H9 (cell line): ENCODE measurements around the gene PARD6G. TPM values are rescaled to one million over a fixed set of nuclear protein-coding genes. Genes with fewer than 3 reads are reported as not detected.

ENCODE experiments used
- DNase-seq: peaks from one replicate; pipeline ENCODE4 v3.0.0-alpha.2; 2017
- H2AFZ ChIP-seq: one replicate; pipeline ENCODE4 v1.6.1; 2013; ENCODE audit warnings: mild to moderate bottlenecking, low read length, control low read depth, moderate library complexity
- H2AK5ac ChIP-seq: 2 replicates; pipeline ENCODE4 v1.6.1; 2013; ENCODE audit warnings: low read length, control low read depth, mixed read lengths; ENCODE audit not compliant: insufficient read length
- H2BK120ac ChIP-seq: one replicate; pipeline ENCODE4 v1.6.1; 2013; ENCODE audit warnings: low read depth, mild to moderate bottlenecking, low read length, control low read depth, inconsistent platforms; ENCODE audit not compliant: poor library complexity, severe bottlenecking
- H2BK12ac ChIP-seq: 2 replicates; pipeline ENCODE4 v1.6.1; 2013; ENCODE audit warnings: low read length, control low read depth, mixed read lengths, low read depth; ENCODE audit not compliant: insufficient read length
- H2BK15ac ChIP-seq: 2 replicates; pipeline ENCODE4 v1.6.1; 2013; ENCODE audit warnings: low read depth, low read length, control low read depth
- H2BK20ac ChIP-seq: one replicate; pipeline ENCODE4 v1.6.1; 2013; ENCODE audit warnings: low read depth, mild to moderate bottlenecking, low read length, control low read depth, inconsistent platforms; ENCODE audit not compliant: poor library complexity, severe bottlenecking
- H2BK5ac ChIP-seq: 2 replicates; pipeline ENCODE4 v1.6.1; 2013; ENCODE audit warnings: low read length, control low read depth, mixed read lengths; ENCODE audit not compliant: insufficient read length
- H3K14ac ChIP-seq: 2 replicates; pipeline ENCODE4 v1.6.1; 2013; ENCODE audit warnings: low read length, control low read depth; ENCODE audit not compliant: insufficient read depth
- H3K18ac ChIP-seq: 2 replicates; pipeline ENCODE4 v1.6.1; 2013; ENCODE audit warnings: low read depth, mild to moderate bottlenecking, mixed read lengths, low read length, control low read depth; ENCODE audit not compliant: insufficient read length
- H3K23ac ChIP-seq: 2 replicates; pipeline ENCODE4 v1.6.1; 2013; ENCODE audit warnings: low read length, control low read depth, mixed read lengths, low read depth; ENCODE audit not compliant: insufficient read length
- H3K23me2 ChIP-seq: 2 replicates; pipeline ENCODE4 v1.6.1; 2013; ENCODE audit warnings: low read depth, mild to moderate bottlenecking, mixed read lengths, low read length, control low read depth; ENCODE audit not compliant: insufficient read length, poor library complexity, severe bottlenecking
- H3K27ac ChIP-seq: 2 replicates; pipeline ENCODE4 v1.5.1; 2013; ENCODE audit warnings: low read length, control low read depth, mixed read lengths, low read depth; ENCODE audit not compliant: insufficient read length
- H3K27me3 ChIP-seq: 2 replicates; pipeline ENCODE4 v1.6.1; 2013; ENCODE audit warnings: low read length, control low read depth, inconsistent platforms; ENCODE audit not compliant: insufficient read depth
- H3K4ac ChIP-seq: 2 replicates; pipeline ENCODE4 v1.6.1; 2013; ENCODE audit warnings: low read depth, mild to moderate bottlenecking, control low read depth, inconsistent platforms, low read length, moderate library complexity
- H3K4me1 ChIP-seq: 2 replicates; pipeline ENCODE4 v1.6.1; 2013; ENCODE audit warnings: low read length, control low read depth, inconsistent platforms; ENCODE audit not compliant: insufficient read depth
- H3K4me2 ChIP-seq: 2 replicates; pipeline ENCODE4 v1.6.1; 2013; ENCODE audit warnings: low read length, control low read depth, mixed read lengths; ENCODE audit not compliant: insufficient read length, insufficient read depth
- H3K56ac ChIP-seq: 2 replicates; pipeline ENCODE4 v1.6.1; 2013; ENCODE audit warnings: low read depth, mild to moderate bottlenecking, mixed read lengths, low read length, control low read depth; ENCODE audit not compliant: insufficient read length
- H3K79me1 ChIP-seq: 2 replicates; pipeline ENCODE4 v1.6.1; 2013; ENCODE audit warnings: low read depth, mild to moderate bottlenecking, moderate library complexity, low read length, control low read depth, inconsistent platforms; ENCODE audit not compliant: insufficient read depth, poor library complexity, severe bottlenecking
- H3K79me2 ChIP-seq: 2 replicates; pipeline ENCODE4 v1.6.1; 2013; ENCODE audit warnings: low read length, control low read depth, inconsistent platforms; ENCODE audit not compliant: insufficient read depth
- H3K9ac ChIP-seq: 2 replicates; pipeline ENCODE4 v1.6.1; 2013; ENCODE audit warnings: low read length, control low read depth, mixed read lengths; ENCODE audit not compliant: insufficient read length; ENCODE audit errors: extremely low read depth
- H3K9me3 ChIP-seq: one replicate; pipeline ENCODE4 v1.6.1; 2013; ENCODE audit warnings: low read depth, low read length, inconsistent platforms; ENCODE audit not compliant: control insufficient read depth
- H3T11ph ChIP-seq: one replicate; pipeline ENCODE4 v1.6.1; 2013; ENCODE audit warnings: mild to moderate bottlenecking, low read length, control low read depth, inconsistent platforms
- H4K20me1 ChIP-seq: one replicate; pipeline ENCODE4 v1.6.1; 2013; ENCODE audit not compliant: control insufficient read depth, insufficient read length, insufficient read depth
- H4K5ac ChIP-seq: 2 replicates; pipeline ENCODE4 v1.6.1; 2013; ENCODE audit warnings: low read depth, mild to moderate bottlenecking, mixed read lengths, low read length, control low read depth; ENCODE audit not compliant: insufficient read length
- H4K8ac ChIP-seq: replicated peaks from 2 replicates; pipeline ENCODE4 v1.6.1; 2013; ENCODE audit warnings: low read length, control low read depth, mixed read lengths, low read depth; ENCODE audit not compliant: insufficient read length
- H4K91ac ChIP-seq: 2 replicates; pipeline ENCODE4 v1.6.1; 2013; ENCODE audit warnings: low read depth, mild to moderate bottlenecking, moderate library complexity, mixed read lengths, low read length, control low read depth; ENCODE audit not compliant: insufficient read length
- H3K27ac Mint-ChIP-seq, 3 experiments: 2 replicates in 2 of 3; 3 replicates in 1 of 3; pipeline ENCODE4 v1.8.0; 2020 to 2021; ENCODE audit warnings: mixed read lengths in 3 of 3, mild to moderate bottlenecking in 1 of 3, moderate library complexity in 1 of 3
- H3K27me3 Mint-ChIP-seq: 2 replicates; pipeline ENCODE4 v1.8.0; 2021; ENCODE audit warnings: low read depth, mild to moderate bottlenecking, moderate library complexity, mixed read lengths
- H3K36me3 Mint-ChIP-seq, 3 experiments: 2 replicates in 2 of 3; 3 replicates in 1 of 3; pipeline ENCODE4 v1.8.0; 2020 to 2021; ENCODE audit warnings: low read depth in 3 of 3, mixed read lengths in 3 of 3; ENCODE audit not compliant: insufficient read depth in 1 of 3
- H3K4me1 Mint-ChIP-seq, 2 experiments: 2 replicates each; pipeline ENCODE4 v1.8.0; 2020; ENCODE audit warnings: mixed read lengths in 2 of 2
- H3K4me3 Mint-ChIP-seq, 2 experiments: 2 replicates in 1 of 2; 3 replicates in 1 of 2; pipeline ENCODE4 v1.8.0; 2020 to 2021; ENCODE audit warnings: mild to moderate bottlenecking in 2 of 2, mixed read lengths in 2 of 2, moderate library complexity in 1 of 2
- H3K9me3 Mint-ChIP-seq, 2 experiments: 2 replicates in 1 of 2; 3 replicates in 1 of 2; pipeline ENCODE4 v1.8.0; 2020; ENCODE audit warnings: mild to moderate bottlenecking in 2 of 2, mixed read lengths in 2 of 2, moderate library complexity in 1 of 2
- WGBS: extraction: QIAGEN DNeasy Blood & Tissue Kit; methylation state at CpG from one replicate; pipeline ENCODE4 v1.1.7; 2013; ENCODE audit warnings: missing lambda C conversion rate, low lambda C conversion rate, mixed read lengths; ENCODE audit not compliant: insufficient read length; ENCODE audit errors: extremely low coverage; 5-methylcytosine and 5-hydroxymethylcytosine counted together
- total RNA-seq: library from RNA; stranded (reverse); gene quantifications from 2 replicates; pipeline ENCODE4 v1.2.1, GENCODE V29; 2021
- TF ChIP-seq, protein P1 (sequence below): fragments of 200-600 bp; sonication (generic); conservative IDR thresholded peaks from 3 replicates; pipeline ENCODE4 v1.8.0; 2021; ENCODE audit warnings: antibody characterized with exemption, mild to moderate bottlenecking

Gene PARD6G
- total RNA-seq, 1 experiment from 2014 or later = 11.2 TPM

DNA sequence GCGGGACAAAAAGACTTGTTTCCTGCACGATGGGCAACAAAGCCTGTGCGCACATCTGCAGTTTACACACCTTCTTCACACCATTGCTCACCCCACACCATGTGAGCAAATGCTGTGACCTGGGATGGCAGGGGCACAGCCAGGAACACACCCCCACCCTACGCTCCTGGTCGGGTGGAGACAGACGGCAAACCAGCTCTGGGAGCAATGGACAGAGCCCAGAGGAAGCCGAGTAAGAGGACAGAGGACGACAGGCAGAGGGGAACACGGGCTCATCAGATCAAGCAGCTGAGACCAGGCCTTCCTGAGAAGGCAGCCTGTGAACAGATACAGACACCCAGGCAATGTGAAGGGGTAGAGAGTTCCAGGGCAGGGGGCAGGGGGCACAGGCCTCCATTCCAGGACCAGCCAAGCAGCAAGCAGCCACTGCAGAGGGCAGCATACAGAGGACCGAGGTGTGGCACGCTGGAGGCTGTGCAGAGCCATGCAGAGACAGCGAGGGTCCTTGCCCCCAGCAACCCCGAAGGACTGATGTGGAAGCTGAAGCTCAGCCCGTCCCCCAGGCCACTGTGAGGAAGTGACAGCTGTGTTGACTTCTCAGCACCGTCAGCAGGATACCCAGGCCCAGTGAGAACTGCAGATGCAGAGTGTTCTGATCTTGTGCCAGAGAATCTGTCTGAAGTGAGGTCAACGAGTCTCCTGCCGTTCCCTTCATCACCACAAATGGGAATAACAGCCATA is 46.2 kb downstream of the PARD6G start:
- no peaks in the 10 kb centered on the region for H3K23me2 ChIP-seq
- H4K91ac ChIP-seq = no peak overlapping the region
- H2AFZ ChIP-seq = no peak overlapping the region
- H2BK15ac ChIP-seq = no peak overlapping the region
- H3K79me1 ChIP-seq = no peaks in the 10 kb centered on the region
- Mint-ChIP-seq H3K4me1 (peaks cover 49 to 57% of the 10 kb centered on the region in 2 experiments), H3K27me3 (no peaks in the 10 kb centered on the region; the same call in 1 of the 2 replicates), H3K36me3 (no peaks in the 10 kb centered on the region), H3K9me3 (no peaks in the 10 kb centered on the region; a peak in 1 of 5 replicates), H3K4me3 (no peak overlapping the region; a peak in 1 of 5 replicates), H3K27ac (peak overlapping the region; percentile 28 to 75 (median 51); a peak in 4 of 7 replicates)
- no peaks in the 10 kb centered on the region for H3K79me2 ChIP-seq
- no peak overlapping the region for H3K18ac ChIP-seq
- TF ChIP-seq, protein P1, sequence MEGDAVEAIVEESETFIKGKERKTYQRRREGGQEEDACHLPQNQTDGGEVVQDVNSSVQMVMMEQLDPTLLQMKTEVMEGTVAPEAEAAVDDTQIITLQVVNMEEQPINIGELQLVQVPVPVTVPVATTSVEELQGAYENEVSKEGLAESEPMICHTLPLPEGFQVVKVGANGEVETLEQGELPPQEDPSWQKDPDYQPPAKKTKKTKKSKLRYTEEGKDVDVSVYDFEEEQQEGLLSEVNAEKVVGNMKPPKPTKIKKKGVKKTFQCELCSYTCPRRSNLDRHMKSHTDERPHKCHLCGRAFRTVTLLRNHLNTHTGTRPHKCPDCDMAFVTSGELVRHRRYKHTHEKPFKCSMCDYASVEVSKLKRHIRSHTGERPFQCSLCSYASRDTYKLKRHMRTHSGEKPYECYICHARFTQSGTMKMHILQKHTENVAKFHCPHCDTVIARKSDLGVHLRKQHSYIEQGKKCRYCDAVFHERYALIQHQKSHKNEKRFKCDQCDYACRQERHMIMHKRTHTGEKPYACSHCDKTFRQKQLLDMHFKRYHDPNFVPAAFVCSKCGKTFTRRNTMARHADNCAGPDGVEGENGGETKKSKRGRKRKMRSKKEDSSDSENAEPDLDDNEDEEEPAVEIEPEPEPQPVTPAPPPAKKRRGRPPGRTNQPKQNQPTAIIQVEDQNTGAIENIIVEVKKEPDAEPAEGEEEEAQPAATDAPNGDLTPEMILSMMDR = no peak
- no peak overlapping the region for H2BK20ac ChIP-seq
- no peak overlapping the region for H2BK12ac ChIP-seq
- no peaks in the 10 kb centered on the region for H3K27me3 ChIP-seq
- no peak overlapping the region for H4K5ac ChIP-seq
- WGBS = no CpG with 5 or more reads among the region's 17 CpGs
- peaks cover 9% of the 10 kb centered on the region for H3K4me1 ChIP-seq
- H4K20me1 ChIP-seq = no peaks in the 10 kb centered on the region
- no peak overlapping the region for H2AK5ac ChIP-seq
- no peak overlapping the region for H3K27ac ChIP-seq
- no peak overlapping the region for H4K8ac ChIP-seq
- no peak overlapping the region for H3K9ac ChIP-seq
- no peak overlapping the region for H3K4me2 ChIP-seq
- no peak overlapping the region for H3K23ac ChIP-seq
- H2BK120ac ChIP-seq = no peak overlapping the region
- H3K4ac ChIP-seq = no peak overlapping the region
- H2BK5ac ChIP-seq = no peak overlapping the region
- no peaks in the 10 kb centered on the region for H3K9me3 ChIP-seq
- H3K14ac ChIP-seq = no peak overlapping the region
- no peak for DNase-seq
- no peak overlapping the region for H3K56ac ChIP-seq
- no peak overlapping the region for H3T11ph ChIP-seq
